ENCODE measurements around the gene GCDH. TPM values are rescaled to one million over a fixed set of nuclear protein-coding genes. Genes with fewer than 3 reads are reported as not detected.

Gene GCDH
- total and polyA plus RNA-seq, 2 of the 8 experiments (the other 6 are each of a cell fraction or from before 2014, with no cell fraction given), result 67.3 to 89.4 TPM

- H3K9me3 ChIP-seq (ENCODE audit: insufficient read depth in 2 of 2, low read depth in 1 of 2, low read length in 1 of 2), result no peaks in the 10 kb centered on the region
- H3K27ac ChIP-seq (ENCODE audit: low read depth, low read length), result no peak overlapping the region
- TF ChIP-seq POLR2A (IDR thresholded peaks at IDR 0.05; ENCODE audit: control extremely low read depth in 1 of 2, low read depth in 2 of 2, low read length in 2 of 2) (no peak), RBBP5 (IDR thresholded peaks at IDR 0.05; ENCODE audit: borderline replicate concordance, low read depth, low read length) (no peak), CHD2 (IDR thresholded peaks at IDR 0.05; ENCODE audit: low read length) (no peak)
- peaks cover 0 to 4% (median 0%) of the 10 kb centered on the region in 4 experiments; a peak in 2 of 8 replicates for H3K36me3 ChIP-seq (ENCODE audit: control insufficient read depth in 2 of 4, insufficient read depth in 4 of 4, low read length in 3 of 4)
- H2BK12ac ChIP-seq (ENCODE audit: low read depth, low read length), result no peak overlapping the region; the same call in 1 of the 2 replicates
- no peak overlapping the region for H4K91ac ChIP-seq (replicated peaks; ENCODE audit: insufficient read length, low read length)
- no peaks in the 10 kb centered on the region for H4K20me1 ChIP-seq (replicated peaks in 1 of 2; ENCODE audit: control insufficient read depth in 1 of 2, insufficient read depth in 2 of 2, low read length in 2 of 2)
- ChIA-PET CTCF (ENCODE audit: partially characterized antibody) (interaction anchor here (0.9 to 7.9 kb wide), 2 partner anchors 10 to 20 kb away, joined by 3 to 48 read pairs; no protein-coding TSS in a partner anchor), POLR2A (ENCODE audit: partially characterized antibody) (interaction anchor here (1.2 to 2.6 kb wide), 5 partner anchors 16 to 71 kb away, joined by 3 to 7 read pairs (median 3); partner anchors contain the start of gene GCDH)
- no peak overlapping the region for H2BK20ac ChIP-seq (ENCODE audit: low read length)
- no peak overlapping the region for H3K4ac ChIP-seq (replicated peaks; ENCODE audit: insufficient read length, low read depth, low read length)
- no peak overlapping the region for H2BK120ac ChIP-seq (replicated peaks; ENCODE audit: low read depth, low read length)
- DNase-seq (ENCODE audit: low read depth in 1 of 2, low spot score in 2 of 2) (peak in 1 of 2 experiments; percentile 54), FAIRE-seq (no peak)
- WGBS, 2 experiments (ENCODE audit: extremely low coverage in 1 of 2, insufficient coverage in 1 of 2, insufficient read length in 1 of 2, insufficient replicate concordance in 2 of 2, low coverage in 1 of 2, low lambda C conversion rate in 2 of 2, missing lambda C conversion rate in 1 of 2), result 85% methylated on average over 29 of the region's 29 CpGs; no CpG with 5 or more reads in 1 of the 2 experiments
- no peak overlapping the region for H3K56ac ChIP-seq (replicated peaks; ENCODE audit: insufficient read length, low read depth, low read length)
- peak overlapping the region; percentile 65 to 74; a peak in 3 of 4 replicates for H3K4me2 ChIP-seq (ENCODE audit: insufficient read depth in 1 of 2, low read depth in 2 of 2, low read length in 2 of 2)
- no peak overlapping the region; the same call in 1 of the 2 replicates for H4K8ac ChIP-seq (ENCODE audit: extremely low read depth, insufficient read depth, low read length)
- peak overlapping the region in 3 of 4 experiments; percentile 34 to 65 (median 53); a peak in 3 of 8 replicates for H3K4me3 ChIP-seq (ENCODE audit: extremely low read depth in 1 of 4, insufficient read depth in 2 of 4, low read depth in 3 of 4, low read length in 4 of 4)
- H4K5ac ChIP-seq (ENCODE audit: insufficient read length, low read depth, low read length), result no peak overlapping the region
- H2BK5ac ChIP-seq (ENCODE audit: low read depth, low read length), result peak overlapping the region; percentile 73; the same call in 1 of the 2 replicates
- no peak overlapping the region for H2AK5ac ChIP-seq (ENCODE audit: low read depth, low read length)
- no peak overlapping the region for H2AFZ ChIP-seq (ENCODE audit: low read length)
- peak overlapping the region; percentile 71 for H3K18ac ChIP-seq (ENCODE audit: extremely low read depth, low read length)
- no peaks in the 10 kb centered on the region for H3K79me2 ChIP-seq (ENCODE audit: control insufficient read depth in 1 of 2, insufficient read depth in 2 of 2, low read length in 2 of 2)
- H3K4me1 ChIP-seq (replicated peaks in 1 of 4; ENCODE audit: control insufficient read depth in 3 of 4, insufficient read depth in 4 of 4, low read length in 3 of 4), result peaks cover 3 to 17% (median 14%) of the 10 kb centered on the region in 4 experiments
- no peaks in the 10 kb centered on the region for H3K27me3 ChIP-seq (replicated peaks in 1 of 4; ENCODE audit: control insufficient read depth in 3 of 4, extremely low read depth in 1 of 4, insufficient read depth in 3 of 4, low read length in 3 of 4)
- no peak overlapping the region for H3K23ac ChIP-seq (ENCODE audit: insufficient read length)
- no peaks in the 10 kb centered on the region for H3K79me1 ChIP-seq (ENCODE audit: low read depth, low read length)
- no peak overlapping the region for H3K14ac ChIP-seq (ENCODE audit: insufficient read length)
- H3K23me2 ChIP-seq (ENCODE audit: low read depth, low read length), result peaks cover 8% of the 10 kb centered on the region; the same call in 1 of the 2 replicates
- H3K9ac ChIP-seq (replicated peaks in 1 of 4; ENCODE audit: extremely low read depth in 1 of 4, low read depth in 3 of 4, low read length in 3 of 4), result no peak overlapping the region
- 0 out of 2 replicates have a peak overlapping the region, but pooled peaks have one; percentile 46 for H2BK15ac ChIP-seq (ENCODE audit: low read length)
Observed at GRCh38 chr19:12866416-12867119, 24.4 kb upstream of the GCDH start.
